Sciatic nerve (tissue), 2 donors: ENCODE data around the gene ATP6V0D1. TPM values are rescaled to one million over a fixed set of nuclear protein-coding genes. Genes with fewer than 3 reads are reported as not detected.
A peak's percentile ranks its signal among the peaks of the same experiment; 100 is the strongest.

Experiments used
- ATAC-seq: fragments of 200-7000 bp; cut with Tn5 transposase; one replicate; pipeline ENCODE4 v1.9.1; 2020; ENCODE audit warnings: mild to moderate bottlenecking, moderate library complexity
- DNase-seq: peaks from one replicate; pipeline ENCODE4 v3.0.0-alpha.2; 2020; ENCODE audit warnings: low spot score
- intact Hi-C: fragments of 100-400 bp; cut with DNase I; formaldehyde crosslinking; loops from one replicate; pipeline ENCODE4 v1.14.2; 2022
- total RNA-seq: library from RNA; stranded (reverse); fragmentation: NEBNext Ultra II Directional; extraction: Animal tissue kit (Norgen Biotek cat#: 25700); gene quantifications from one replicate; pipeline ENCODE4 v1.2.1, GENCODE V29; 2021
- donor health status: DM: no; HTN: no; CAD: no.
- donor health status: DM: no; HTN: no; CAD: no.

The ATP6V0D1 gene
- total RNA-seq, 1 donor from 2014 or later, result 46.4 TPM

DNA sequence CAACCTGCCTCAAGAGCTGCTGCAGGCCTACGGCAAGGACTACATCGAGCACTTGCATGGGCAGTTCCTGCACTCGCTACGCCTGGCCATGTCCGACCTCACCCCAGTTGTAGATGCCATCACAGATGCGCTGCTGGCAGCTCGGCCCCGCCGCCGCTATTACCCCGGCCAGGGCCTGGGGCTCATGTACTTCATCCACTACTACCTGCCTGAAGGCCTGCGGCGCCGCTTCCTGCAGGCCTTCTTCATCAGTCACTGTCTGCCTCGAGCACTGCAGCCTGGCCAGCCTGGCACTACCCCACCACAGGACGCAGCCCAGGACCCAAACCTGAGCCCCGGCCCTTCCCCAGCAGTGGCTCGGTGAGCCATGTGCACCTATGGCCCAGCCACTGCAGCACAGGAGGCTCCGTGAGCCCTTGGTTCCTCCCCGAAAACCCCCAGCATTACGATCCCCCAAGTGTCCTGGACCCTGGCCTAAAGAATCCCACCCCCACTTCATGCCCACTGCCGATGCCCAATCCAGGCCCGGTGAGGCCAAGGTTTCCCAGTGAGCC lies 44.2 kb downstream of the ATP6V0D1 start:
- intact Hi-C loops, result no loop called here
- ATAC-seq (no peak), DNase-seq (no peak)

GRCh38 chr16:67435758-67436164 lies 45.2 kb downstream of the ATP6V0D1 start:
- ATAC-seq (no peak), DNase-seq (no peak)
- intact Hi-C loops, result no loop called here

GRCh38 chr16:67433131-67433719 lies 47.7 kb downstream of the ATP6V0D1 start:
- DNase-seq, result no peak
- intact Hi-C loops, result no loop called here
- ATAC-seq, result no peak

DNA sequence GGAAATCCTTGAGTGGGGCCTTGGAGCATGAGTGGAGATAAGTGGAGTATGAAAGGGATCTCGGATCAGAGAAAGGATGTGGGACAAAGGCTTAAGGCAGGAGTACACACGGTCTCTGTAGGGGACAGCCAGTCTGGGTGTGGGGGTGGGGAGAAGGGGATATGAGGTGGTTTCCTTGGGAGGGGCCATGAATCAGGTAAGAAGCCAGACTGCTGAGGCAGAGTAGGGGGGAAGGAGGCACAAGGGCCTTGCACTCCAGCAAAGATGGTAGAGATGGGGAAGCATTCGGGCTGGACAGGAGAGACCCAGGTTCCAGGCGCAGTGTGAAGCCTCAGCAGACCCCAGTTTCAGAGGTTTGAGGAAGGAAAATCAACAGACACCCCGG lies 48.5 kb downstream of the ATP6V0D1 start:
- ATAC-seq (no peak), DNase-seq (no peak)
- intact Hi-C loops, result no loop called here

GRCh38 chr16:67431775-67432505 lies 49.0 kb downstream of the ATP6V0D1 start:
- intact Hi-C loops, result no loop called here
- ATAC-seq, result no peak
- no peak for DNase-seq

DNA sequence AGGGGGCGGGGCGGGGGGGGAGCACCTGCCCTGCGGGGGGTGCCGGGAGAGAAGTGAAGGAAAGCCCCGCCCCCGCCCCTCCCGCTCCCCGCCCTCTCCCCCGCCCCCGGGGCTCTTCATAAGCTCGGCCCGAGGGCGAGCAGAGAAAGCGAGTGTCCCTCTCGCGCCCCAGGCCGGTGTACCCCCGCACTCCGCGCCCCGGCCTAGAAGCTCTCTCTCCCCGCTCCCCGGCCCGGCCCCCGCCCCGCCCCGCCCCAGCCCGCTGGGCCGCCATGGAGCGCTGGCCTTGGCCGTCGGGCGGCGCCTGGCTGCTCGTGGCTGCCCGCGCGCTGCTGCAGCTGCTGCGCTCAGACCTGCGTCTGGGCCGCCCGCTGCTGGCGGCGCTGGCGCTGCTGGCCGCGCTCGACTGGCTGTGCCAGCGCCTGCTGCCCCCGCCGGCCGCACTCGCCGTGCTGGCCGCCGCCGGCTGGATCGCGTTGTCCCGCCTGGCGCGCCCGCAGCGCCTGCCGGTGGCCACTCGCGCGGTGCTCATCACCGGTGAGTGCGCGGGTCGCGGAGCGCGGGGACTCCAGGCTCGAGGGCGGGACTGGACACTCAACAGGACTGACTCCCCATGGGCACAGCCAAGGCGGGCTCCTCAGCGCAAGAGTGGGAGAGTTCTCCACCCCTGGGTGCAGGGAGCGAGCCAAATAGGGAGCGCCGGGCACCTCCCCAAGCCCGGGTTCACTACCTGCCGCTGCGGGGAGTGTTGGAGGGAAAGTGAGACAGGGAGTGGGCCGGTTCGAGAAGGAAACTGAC lies 49.8 kb downstream of the ATP6V0D1 start, which contains the start of gene HSD11B2:
HSD11B2 (plus strand) TSS at position 145 of the 798 bp plus-strand sequence; CDS start at position 273, 128 bp downstream.
- DNase-seq (no peak), ATAC-seq (peak; percentile 17)
- intact Hi-C loops, result no loop called here

DNA sequence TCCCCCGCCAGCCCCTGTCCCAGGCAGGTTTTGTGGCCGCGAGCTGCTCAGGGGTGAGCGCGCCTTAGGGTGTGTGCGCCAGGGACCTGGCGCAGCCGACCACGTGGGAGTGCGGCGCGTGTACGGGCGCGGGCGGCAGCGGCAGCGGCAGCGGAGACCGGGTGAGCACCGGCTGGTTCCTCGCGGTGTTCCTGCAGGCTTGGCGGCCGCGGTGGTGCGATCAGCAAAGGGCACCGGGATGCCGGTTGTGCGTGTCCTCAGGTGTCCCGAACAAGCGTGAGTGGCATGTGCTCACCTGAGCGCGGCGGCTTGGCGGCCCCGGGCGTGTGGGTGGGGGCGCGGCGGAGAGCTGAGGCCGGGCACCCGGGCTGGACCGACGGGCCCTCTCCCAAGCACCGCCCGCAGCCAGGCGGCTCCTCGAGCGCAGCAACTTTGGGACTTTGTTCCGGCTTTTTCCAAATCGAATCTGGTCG lies 50.4 kb downstream of the ATP6V0D1 start:
- intact Hi-C loops, result no loop called here
- no peak for ATAC-seq
- DNase-seq, result no peak

DNA sequence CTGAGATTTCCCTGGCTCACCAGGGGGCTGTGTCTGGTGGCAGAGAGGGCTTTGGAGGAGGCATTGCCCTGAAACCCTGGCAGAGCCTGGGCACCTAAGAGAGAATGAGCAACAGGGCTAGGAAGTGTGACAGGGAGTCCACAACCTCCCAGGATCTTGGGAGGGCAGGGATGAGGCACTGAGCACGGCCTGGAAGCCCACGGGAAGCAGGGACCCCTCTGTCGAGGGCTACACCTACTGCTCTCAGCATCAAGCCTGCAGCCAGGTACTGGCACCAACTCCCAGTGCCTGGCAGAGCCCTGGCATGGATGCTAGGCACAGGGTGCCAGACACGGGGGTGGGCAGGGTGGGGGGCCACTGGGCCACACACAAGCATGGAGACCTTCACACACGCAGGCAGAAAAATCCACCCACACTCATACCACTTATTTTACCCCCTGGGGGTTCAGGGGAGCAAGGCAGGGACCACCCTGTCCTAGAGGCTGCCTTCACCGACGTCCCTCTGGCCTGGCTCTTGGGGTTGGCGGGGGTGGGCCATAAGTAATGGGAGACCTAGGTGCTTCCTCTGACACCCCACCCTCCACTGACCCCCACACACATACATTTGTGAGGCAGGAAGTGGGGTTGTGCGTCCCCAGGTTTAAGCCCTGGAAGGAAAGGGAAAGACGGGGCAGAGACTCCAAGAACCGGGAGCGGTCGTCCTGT lies 51.0 kb downstream of the ATP6V0D1 start:
- DNase-seq (no peak), ATAC-seq (no peak)
- intact Hi-C loops, result loop anchor here (5.0 kb wide), 1 partner anchor 37 kb away; no protein-coding TSS in a partner anchor

DNA sequence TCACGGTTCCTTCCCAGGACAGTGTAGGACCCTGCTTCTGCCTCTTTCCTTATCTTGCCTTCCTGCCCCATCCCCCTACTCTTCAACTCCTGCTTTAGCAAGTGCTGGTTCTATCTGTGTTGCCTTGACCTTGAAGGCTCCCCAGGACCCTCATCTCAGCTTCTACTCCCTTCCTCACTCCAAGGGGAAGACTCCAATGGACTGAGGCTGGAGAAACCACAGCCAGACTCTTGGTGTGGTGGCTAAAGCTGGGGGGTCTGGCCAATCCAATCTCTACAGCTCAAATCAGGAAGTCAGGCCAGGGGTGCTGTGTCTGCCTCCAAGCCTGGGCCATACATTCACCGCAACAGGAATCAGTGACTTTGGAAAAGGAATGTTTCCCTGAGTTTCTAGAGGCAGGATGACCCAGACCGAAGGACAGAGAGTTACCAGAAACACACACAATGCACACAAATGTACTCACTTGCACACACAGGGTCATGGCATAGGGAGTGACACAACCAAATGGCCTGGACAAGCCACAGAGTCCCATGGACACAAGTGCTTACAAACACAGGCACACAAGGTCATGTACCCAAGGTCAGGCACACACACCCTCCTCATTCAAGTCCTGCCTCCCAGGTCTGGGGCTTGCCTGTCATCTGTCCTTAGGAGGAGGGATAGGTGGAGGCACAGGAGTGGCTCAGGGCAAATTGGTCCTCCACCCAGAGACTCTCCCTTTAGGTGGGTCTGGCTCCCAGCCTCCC lies 51.7 kb downstream of the ATP6V0D1 start:
- ATAC-seq, result no peak
- intact Hi-C loops, result loop anchor here (5.0 kb wide), 1 partner anchor 38 kb away; no protein-coding TSS in a partner anchor
- no peak for DNase-seq

GRCh38 chr16:67428146-67428731 lies 52.7 kb downstream of the ATP6V0D1 start:
- intact Hi-C loops, result loop anchor here (5.0 kb wide), 1 partner anchor 39 kb away; no protein-coding TSS in a partner anchor
- peak; percentile 83 for DNase-seq
- ATAC-seq, result peak; percentile 88

- intact Hi-C loops, result loop anchor here (5.0 kb wide), 1 partner anchor 40 kb away; no protein-coding TSS in a partner anchor
- no peak for DNase-seq
- ATAC-seq, result peak; percentile 49
Observed at GRCh38 chr16:67426950-67427349, 54.0 kb downstream of the ATP6V0D1 start.

DNA sequence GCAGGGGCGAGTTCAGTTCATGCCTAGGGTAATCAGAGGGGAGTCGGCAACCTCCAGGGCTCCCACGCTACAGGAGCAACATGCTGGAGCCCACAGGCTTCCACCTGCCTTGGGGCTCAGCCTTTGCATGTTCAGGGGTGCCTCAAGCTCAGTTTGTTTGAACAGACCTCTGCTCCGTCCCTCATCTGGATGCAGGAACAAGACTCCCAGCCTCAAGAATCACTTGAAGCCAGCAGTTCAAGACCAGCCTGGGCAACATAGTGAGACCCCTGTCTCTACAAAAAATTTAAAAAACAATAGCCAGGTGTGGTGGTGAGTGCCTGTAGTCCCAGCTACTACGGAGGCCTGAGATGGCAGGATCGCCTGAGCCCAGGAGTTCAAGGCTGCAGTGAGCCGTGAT lies 54.9 kb downstream of the ATP6V0D1 start:
- ATAC-seq (no peak), DNase-seq (no peak)
- intact Hi-C loops, result loop anchor here (5.0 kb wide), 1 partner anchor 41 kb away; no protein-coding TSS in a partner anchor

DNA sequence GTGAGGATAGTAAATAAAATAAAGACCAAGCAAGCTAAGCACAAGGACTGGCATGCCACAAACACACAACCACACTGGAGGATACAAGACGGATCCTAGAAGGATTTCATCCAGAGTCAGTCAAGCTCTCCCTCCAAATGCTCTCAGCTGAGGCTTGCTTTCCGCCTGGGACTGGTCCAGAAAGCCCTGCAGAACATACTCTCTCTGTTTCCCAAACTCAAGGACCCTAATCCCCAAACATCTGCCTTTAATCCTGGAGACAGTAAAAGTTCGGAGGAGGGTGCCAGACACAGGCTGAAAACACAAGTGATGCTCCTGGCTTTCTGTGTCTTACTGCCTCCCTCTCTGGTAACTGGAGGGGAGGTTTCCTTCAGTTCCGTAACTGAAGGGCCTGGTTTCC lies 55.4 kb downstream of the ATP6V0D1 start:
- intact Hi-C loops, result loop anchor here (5.0 kb wide), 1 partner anchor 42 kb away; no protein-coding TSS in a partner anchor
- no peak for DNase-seq
- ATAC-seq, result no peak

- intact Hi-C loops, result loop anchor here (5.0 kb wide), 1 partner anchor 42 kb away; no protein-coding TSS in a partner anchor
- no peak for DNase-seq
- no peak for ATAC-seq
Observed at GRCh38 chr16:67425061-67425460, 55.9 kb downstream of the ATP6V0D1 start.

DNA sequence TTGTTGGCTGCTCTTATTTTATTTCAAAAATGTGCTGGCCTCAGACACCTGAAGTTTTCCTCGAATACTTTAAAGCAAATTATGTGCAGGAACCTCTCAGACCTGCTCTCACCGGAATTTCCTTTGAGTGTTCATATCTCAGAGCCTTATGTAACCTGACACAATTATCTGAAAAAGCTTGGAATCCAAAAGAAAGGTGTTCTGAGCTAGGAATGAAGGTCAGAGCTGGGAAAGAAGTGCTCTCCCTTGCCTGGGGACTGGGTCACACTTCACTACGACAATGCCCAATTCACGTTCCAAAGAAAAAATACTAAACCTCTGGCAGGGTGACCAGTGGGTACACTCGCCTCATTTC lies 56.7 kb downstream of the ATP6V0D1 start:
- ATAC-seq (no peak), DNase-seq (no peak)
- intact Hi-C loops, result no loop called here

DNA sequence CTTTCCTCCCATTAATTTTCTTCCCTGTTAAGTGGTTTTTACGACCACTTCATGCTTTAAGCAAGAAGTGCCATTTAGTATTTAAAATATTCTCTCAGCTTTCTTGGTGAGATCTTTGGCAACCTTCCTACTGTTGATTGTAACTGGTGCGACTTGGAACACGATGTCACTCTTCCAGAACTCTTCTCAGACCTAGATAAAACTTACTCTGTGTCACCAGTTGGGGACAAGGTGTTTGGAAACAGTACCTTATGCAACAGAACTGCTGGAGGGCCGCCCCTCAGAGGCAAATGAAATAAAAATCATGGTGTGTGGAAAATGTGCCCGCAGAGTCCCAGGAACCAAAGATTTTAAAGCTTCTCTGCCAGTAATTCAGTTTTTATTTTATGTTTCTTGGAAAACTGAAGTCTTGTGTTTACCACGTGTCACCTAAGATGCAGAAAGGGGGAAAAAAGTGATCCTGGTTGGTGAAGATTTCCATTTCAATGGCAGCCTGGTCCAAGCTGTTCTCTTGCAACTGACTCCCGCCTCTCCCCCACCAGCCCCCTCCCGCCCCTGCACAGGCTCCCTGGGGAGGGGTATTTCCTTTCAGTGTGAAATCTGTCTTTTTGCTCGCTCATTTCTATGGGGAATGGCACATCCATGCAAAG lies 57.2 kb downstream of the ATP6V0D1 start:
- no peak for DNase-seq
- intact Hi-C loops, result no loop called here
- no peak for ATAC-seq

- DNase-seq (no peak), ATAC-seq (no peak)
- intact Hi-C loops, result no loop called here
Observed at GRCh38 chr16:67423015-67423414, 57.9 kb downstream of the ATP6V0D1 start.
